Nasal cavity respiratory epithelium epithelial cell of viscerocranial mucosa (primary cell): ENCODE measurements around the gene HJV. TPM values are rescaled to one million over a fixed set of nuclear protein-coding genes. Genes with fewer than 3 reads are reported as not detected.

Experiments used
- total RNA-seq: library from RNA; depleted of rRNA; stranded (reverse); fragments of >200 nt; gene quantifications from 2 replicates; pipeline ENCODE4 v1.2.3, GENCODE V29; 2014

The HJV gene
- not detected in 2 replicates for total RNA-seq

GRCh38 chr1:146021622-146022402 is at the start of gene HJV:
Gene HJV, minus strand, starts transcription at chr1:146021735. Its CDS starts 1,504 bp downstream, at chr1:146020231.

GRCh38 chr1:145996433-145997015 is 25.0 kb downstream of the HJV start, which contains the start of gene TXNIP:
Gene TXNIP, minus strand, starts transcription at chr1:145996579. Its CDS starts 313 bp downstream, at chr1:145996266.

Other genes with a start within 250 kb of the HJV start
- 10.0 and 10.3 TPM in 2 replicates for gene RNF115, start 197.6 kb downstream of the HJV start, total RNA-seq
- 32.5 and 32.6 TPM in 2 replicates for gene POLR3C, start 197.5 kb downstream of the HJV start, total RNA-seq
- gene NUDT17, start 176.1 kb downstream of the HJV start, total RNA-seq: 0.34 and 0.78 TPM in 2 replicates
- gene PIAS3, start 162.7 kb downstream of the HJV start, total RNA-seq: 5.8 and 23.1 TPM in 2 replicates
- gene ANKRD35, start 135.9 kb downstream of the HJV start, total RNA-seq: 0.68 and 3.8 TPM in 2 replicates
- 0.34 and 1.7 TPM in 2 replicates for gene ITGA10, start 111.7 kb downstream of the HJV start, total RNA-seq
- gene PEX11B, start 103.0 kb downstream of the HJV start, total RNA-seq: 15.0 and 26.4 TPM in 2 replicates
- gene RBM8A, start 94.3 kb downstream of the HJV start, total RNA-seq: 92.6 and 157 TPM in 2 replicates
- 2.4 and 6.1 TPM in 2 replicates for gene LIX1L, start 63.7 kb downstream of the HJV start, total RNA-seq
- under 0.01 and 0.21 TPM in 2 replicates for gene ANKRD34A, start 57.2 kb downstream of the HJV start, total RNA-seq
- 5.1 and 7.2 TPM in 2 replicates for gene POLR3GL, start 57.0 kb downstream of the HJV start, total RNA-seq
- gene TXNIP, start 25.2 kb downstream of the HJV start, total RNA-seq: 8.9 and 34.3 TPM in 2 replicates
- gene NBPF10, start 123.1 kb upstream of the HJV start, total RNA-seq: 1.7 and 6.1 TPM in 2 replicates
- 46.5 and 58.1 TPM in 2 replicates for gene NOTCH2NLA, start 207.3 kb upstream of the HJV start, total RNA-seq